HG03565 (cell line): Measurements from ENCODE around the gene SQSTM1.

Experiments used
- ATAC-seq: cut with Tn5 transposase; IDR thresholded peaks from one replicate; pipeline ENCODE4 v1.9.1; 2021; ENCODE audit warnings: mild to moderate bottlenecking, moderate library complexity; ENCODE audit not compliant: unreplicated experiment

SQSTM1 gene

GRCh38 chr5:179794575-179794974 is 26.1 kb upstream of the SQSTM1 start:
- ATAC-seq = no peak

GRCh38 chr5:179795049-179795862 is 25.4 kb upstream of the SQSTM1 start:
- no peak for ATAC-seq

- peak; percentile 69 for ATAC-seq
Measured at GRCh38 chr5:179795863-179796833, 24.6 kb upstream of the SQSTM1 start.

GRCh38 chr5:179796877-179797608 is 23.7 kb upstream of the SQSTM1 start:
- no peak for ATAC-seq

GRCh38 chr5:179797741-179798140 is 23.0 kb upstream of the SQSTM1 start:
- no peak for ATAC-seq

GRCh38 chr5:179798144-179798770 is 22.4 kb upstream of the SQSTM1 start:
- ATAC-seq = no peak

- ATAC-seq = no peak
Measured at GRCh38 chr5:179798771-179799643, 21.7 kb upstream of the SQSTM1 start.

- ATAC-seq = no peak
Measured at GRCh38 chr5:179799644-179799973, 21.1 kb upstream of the SQSTM1 start.

GRCh38 chr5:179800071-179800695 is 20.5 kb upstream of the SQSTM1 start:
- no peak for ATAC-seq

GRCh38 chr5:179800696-179801201 is 20.0 kb upstream of the SQSTM1 start:
- no peak for ATAC-seq

GRCh38 chr5:179801304-179802206 is 19.1 kb upstream of the SQSTM1 start:
- ATAC-seq = no peak

- ATAC-seq = no peak
Measured at GRCh38 chr5:179802207-179802883, 18.4 kb upstream of the SQSTM1 start.

- no peak for ATAC-seq
Measured at GRCh38 chr5:179802950-179803562, 17.6 kb upstream of the SQSTM1 start.

- no peak for ATAC-seq
Measured at GRCh38 chr5:179803651-179804554, 16.8 kb upstream of the SQSTM1 start.

- ATAC-seq = no peak
Measured at GRCh38 chr5:179804555-179804947, 16.2 kb upstream of the SQSTM1 start.

GRCh38 chr5:179805070-179805528 is 15.6 kb upstream of the SQSTM1 start:
- no peak for ATAC-seq
